ENCODE data around the gene PBX1.

Gene PBX1

GRCh38 chr1:164672588-164672987 lies 113.6 kb downstream of the PBX1 start:
- DNase-seq: no peak

- no peak for DNase-seq
Observed at GRCh38 chr1:164673584-164674214, 114.7 kb downstream of the PBX1 start.

GRCh38 chr1:164675342-164675904 lies 116.4 kb downstream of the PBX1 start:
- DNase-seq: no peak

- DNase-seq: no peak
Observed at GRCh38 chr1:164678136-164678700, 119.2 kb downstream of the PBX1 start.

- DNase-seq: no peak
Observed at GRCh38 chr1:164682570-164682969, 123.6 kb downstream of the PBX1 start.

- no peak for DNase-seq
Observed at GRCh38 chr1:164683235-164683634, 124.3 kb downstream of the PBX1 start.

- no peak for DNase-seq
Observed at GRCh38 chr1:164685266-164686035, 126.5 kb downstream of the PBX1 start.

- no peak for DNase-seq
Observed at GRCh38 chr1:164687777-164688176, 128.8 kb downstream of the PBX1 start.

- DNase-seq: no peak
Observed at GRCh38 chr1:164688791-164689190, 129.8 kb downstream of the PBX1 start.

GRCh38 chr1:164689672-164690511 lies 130.9 kb downstream of the PBX1 start:
- no peak for DNase-seq

GRCh38 chr1:164692420-164692819 lies 133.4 kb downstream of the PBX1 start:
- no peak for DNase-seq

- no peak for DNase-seq
Observed at GRCh38 chr1:164693564-164694359, 134.8 kb downstream of the PBX1 start.

- DNase-seq: no peak
Observed at GRCh38 chr1:164694505-164694904, 135.5 kb downstream of the PBX1 start.

GRCh38 chr1:164695956-164696665 lies 137.1 kb downstream of the PBX1 start:
- no peak for DNase-seq

- DNase-seq: no peak
Observed at GRCh38 chr1:164699815-164700491, 141.0 kb downstream of the PBX1 start.

GRCh38 chr1:164700683-164701082 lies 141.7 kb downstream of the PBX1 start:
- DNase-seq: no peak

- DNase-seq: no peak
Observed at GRCh38 chr1:164701189-164701761, 142.3 kb downstream of the PBX1 start.

- no peak for DNase-seq
Observed at GRCh38 chr1:164702216-164702615, 143.2 kb downstream of the PBX1 start.

- DNase-seq: no peak
Observed at GRCh38 chr1:164702664-164703063, 143.7 kb downstream of the PBX1 start.

- DNase-seq: no peak
Observed at GRCh38 chr1:164703463-164703862, 144.5 kb downstream of the PBX1 start.

All from activated gamma-delta T cell treated with Interleukin-2 at 50 U/mL for 16 hours (primary cell).